Measurements from ENCODE around the gene TFAP2D. TPM values are rescaled to one million over a fixed set of nuclear protein-coding genes. Genes with fewer than 3 reads are reported as not detected.

TFAP2D gene
- total and polyA plus RNA-seq, 2 of the 4 experiments (the other 2 are of a cell fraction) = not detected

GRCh38 chr6:50816947-50817645, 103.8 kb downstream of the TFAP2D start:
- no peak overlapping the region for H3K18ac ChIP-seq (ENCODE audit: low read depth, low read length)
- no peaks in the 10 kb centered on the region; the same call in 1 of the 2 replicates for H3K9me3 ChIP-seq (ENCODE audit: control insufficient read depth, insufficient read depth, low read length)
- no peak overlapping the region for H3K4me3 ChIP-seq (ENCODE audit: insufficient read depth, low read depth, low read length)
- ATAC-seq (ENCODE audit: low read depth) (no peak), DNase-seq (no peak)
- H3K9me1 ChIP-seq (ENCODE audit: insufficient read depth, low read length) = no peaks in the 10 kb centered on the region
- H3K56ac ChIP-seq (ENCODE audit: extremely low read depth, insufficient read depth, low read length) = no peak overlapping the region
- no peaks in the 10 kb centered on the region for H3K79me1 ChIP-seq (ENCODE audit: low read depth in 1 of 2, low read length in 2 of 2)
- H3K36me3 ChIP-seq (ENCODE audit: control insufficient read depth, insufficient read depth, low read length) = no peaks in the 10 kb centered on the region
- no peak overlapping the region for H4K91ac ChIP-seq (ENCODE audit: insufficient read depth, low read depth, low read length)
- H2BK5ac ChIP-seq (ENCODE audit: low read depth, low read length, poor library complexity, severe bottlenecking) = no peak overlapping the region
- H3K14ac ChIP-seq (replicated peaks; ENCODE audit: low read depth, low read length) = no peak overlapping the region
- no peak overlapping the region for H3K23ac ChIP-seq (ENCODE audit: low read depth, low read length)
- H2BK15ac ChIP-seq (ENCODE audit: low read depth, low read length) = no peak overlapping the region
- H2AK5ac ChIP-seq (ENCODE audit: low read depth, low read length) = no peak overlapping the region
- in situ Hi-C loops (cut with MboI; ENCODE audit: low sequenced_read_pairs) (loop anchor here (25.0 kb wide), 1 partner anchor 1195 kb away; no protein-coding TSS in a partner anchor), dilution Hi-C loops (cut with HindIII; ENCODE audit: low sequenced_read_pairs, unreplicated experiment) (no loop called here), intact Hi-C loops (cut with micrococcal nuclease) (loop anchor here (1.0 to 10.0 kb wide), 3 partner anchors 1038 to 1232 kb away; no protein-coding TSS in a partner anchor)
- no peak overlapping the region for H2BK20ac ChIP-seq (ENCODE audit: low read depth, low read length)
- H2AFZ ChIP-seq (replicated peaks; ENCODE audit: low read length, poor library complexity) = no peak overlapping the region
- no peak overlapping the region for H4K5ac ChIP-seq (ENCODE audit: low read depth, low read length)
- 0 to 80% methylated on average over 1 to 2 of the region's 15 CpGs for WGBS, 2 experiments (ENCODE audit: extremely low coverage in 2 of 2, insufficient read length in 1 of 2)
- H2BK120ac ChIP-seq (ENCODE audit: low read depth, low read length) = no peak overlapping the region
- H3K27me3 ChIP-seq (ENCODE audit: control insufficient read depth, insufficient read depth, low read length) = peaks cover 40% of the 10 kb centered on the region
- no peaks in the 10 kb centered on the region for H3K4me1 ChIP-seq (ENCODE audit: control insufficient read depth, insufficient read depth, low read length)
- no peak overlapping the region for H3K4me2 ChIP-seq (ENCODE audit: low read depth, low read length)
- ChIA-PET POLR2A (ENCODE audit: unreplicated experiment) (interaction anchor here (0.7 kb wide), 1 partner anchor 1134 kb away, joined by 15 read pairs; no protein-coding TSS in a partner anchor), CTCF (no interaction called here)
- H4K8ac ChIP-seq (ENCODE audit: low read depth in 2 of 2, low read length in 2 of 2) = no peak overlapping the region
- H3K27ac ChIP-seq (ENCODE audit: insufficient read depth, low read length) = no peak overlapping the region
- H2AK9ac ChIP-seq (replicated peaks; ENCODE audit: low read depth, low read length, poor library complexity) = no peak overlapping the region
- no peaks in the 10 kb centered on the region for H4K20me1 ChIP-seq (ENCODE audit: insufficient read depth, low read length)
- no TSS peak for BruUV-seq (replicated peaks)
- no peak overlapping the region for H3K9ac ChIP-seq (ENCODE audit: low read depth, low read length)
- TF ChIP-seq, protein P1, sequence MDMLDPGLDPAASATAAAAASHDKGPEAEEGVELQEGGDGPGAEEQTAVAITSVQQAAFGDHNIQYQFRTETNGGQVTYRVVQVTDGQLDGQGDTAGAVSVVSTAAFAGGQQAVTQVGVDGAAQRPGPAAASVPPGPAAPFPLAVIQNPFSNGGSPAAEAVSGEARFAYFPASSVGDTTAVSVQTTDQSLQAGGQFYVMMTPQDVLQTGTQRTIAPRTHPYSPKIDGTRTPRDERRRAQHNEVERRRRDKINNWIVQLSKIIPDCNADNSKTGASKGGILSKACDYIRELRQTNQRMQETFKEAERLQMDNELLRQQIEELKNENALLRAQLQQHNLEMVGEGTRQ (IDR thresholded peaks at IDR 0.05; ENCODE audit: low read depth, low read length) = no peak
- TF ChIP-seq CEBPB (IDR thresholded peaks at IDR 0.05; ENCODE audit: low read depth, low read length) = no peak
- TF ChIP-seq CTCF (conservative IDR thresholded peaks at IDR 0.05; ENCODE audit: low read depth, low read length) = no peak
- TF ChIP-seq POLR2A (IDR thresholded peaks at IDR 0.05; ENCODE audit: low read depth, low read length) = no peak
- TF ChIP-seq SMC3 (IDR thresholded peaks at IDR 0.05; ENCODE audit: low read depth, low read length) = no peak
- no peak for TF ChIP-seq MAFK (IDR thresholded peaks at IDR 0.05; ENCODE audit: low read depth, low read length)
- no peak for TF ChIP-seq MAZ (IDR thresholded peaks at IDR 0.05; ENCODE audit: borderline replicate concordance, low read depth, low read length)
- TF ChIP-seq BHLHE40 (IDR thresholded peaks at IDR 0.05; ENCODE audit: low read depth, low read length) = no peak
- TF ChIP-seq, protein P2, sequence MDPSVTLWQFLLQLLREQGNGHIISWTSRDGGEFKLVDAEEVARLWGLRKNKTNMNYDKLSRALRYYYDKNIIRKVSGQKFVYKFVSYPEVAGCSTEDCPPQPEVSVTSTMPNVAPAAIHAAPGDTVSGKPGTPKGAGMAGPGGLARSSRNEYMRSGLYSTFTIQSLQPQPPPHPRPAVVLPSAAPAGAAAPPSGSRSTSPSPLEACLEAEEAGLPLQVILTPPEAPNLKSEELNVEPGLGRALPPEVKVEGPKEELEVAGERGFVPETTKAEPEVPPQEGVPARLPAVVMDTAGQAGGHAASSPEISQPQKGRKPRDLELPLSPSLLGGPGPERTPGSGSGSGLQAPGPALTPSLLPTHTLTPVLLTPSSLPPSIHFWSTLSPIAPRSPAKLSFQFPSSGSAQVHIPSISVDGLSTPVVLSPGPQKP (IDR thresholded peaks at IDR 0.05; ENCODE audit: borderline replicate concordance, low read depth, low read length) = no peak
- TF ChIP-seq NFE2L2 (IDR thresholded peaks at IDR 0.05; ENCODE audit: low read depth, low read length) = no peak
- TF ChIP-seq FOS (IDR thresholded peaks at IDR 0.05; ENCODE audit: low read depth, low read length) = no peak
- no peak for TF ChIP-seq RFX5 (IDR thresholded peaks at IDR 0.05; ENCODE audit: low read depth, low read length)
- H3K4ac ChIP-seq (ENCODE audit: low read depth, low read length) = no peak overlapping the region
